Vagina (tissue), 2 donors: ENCODE results near the gene CIROP. TPM values are rescaled to one million over a fixed set of nuclear protein-coding genes. Genes with fewer than 3 reads are reported as not detected.

ENCODE experiments used
- DNase-seq, 2 donors: peaks; one replicate each; pipeline ENCODE4 v3.0.0-alpha.2; 2017; ENCODE audit errors: extremely low spot score in 2 of 2
- H3K27ac ChIP-seq: fragments of 200-600 bp; sonication (generic); one replicate; pipeline ENCODE4 v1.5.1; 2019
- H3K27me3 ChIP-seq: fragments of 200-600 bp; sonication (generic); one replicate; pipeline ENCODE4 v1.5.1; 2019
- H3K36me3 ChIP-seq, 2 donors: fragments of 200-600 bp; sonication (generic); one replicate each; pipeline ENCODE4 v1.5.1; 2017 to 2019
- H3K4me1 ChIP-seq: fragments of 200-600 bp; sonication (generic); one replicate; pipeline ENCODE4 v1.5.1; 2019
- H3K4me3 ChIP-seq, 2 donors: fragments of 200-600 bp; sonication (generic); 1 replicate in 1 of 2; 2 replicates in 1 of 2; pipeline ENCODE4 v1.5.1; 2016 to 2019
- H3K9me3 ChIP-seq: fragments of 200-600 bp; sonication (generic); one replicate; pipeline ENCODE4 v1.5.1; 2019
- CTCF ChIP-seq, 3 experiments: fragments of 450-650 bp in 2 of 3; fragments of 200-600 bp in 1 of 3; sonication (generic) in 1 of 3; IDR thresholded peaks; one replicate each; pipeline ENCODE4 v1.5.1; 2017 to 2019; ENCODE audit warnings: antibody characterized with exemption in 3 of 3, mild to moderate bottlenecking in 2 of 3, moderate library complexity in 2 of 3
- POLR2A ChIP-seq, 2 donors: fragments of 450-650 bp; IDR thresholded peaks; one replicate each; pipeline ENCODE4 v1.6.1; 2017; ENCODE audit warnings: antibody characterized with exemption in 2 of 2, mild to moderate bottlenecking in 2 of 2, moderate library complexity in 2 of 2
- POLR2AphosphoS5 ChIP-seq, 2 donors: sonication (generic); formaldehyde crosslinking; IDR thresholded peaks; one replicate each; pipeline ENCODE4 v1.9.0; 2017; ENCODE audit warnings: antibody characterized with exemption in 2 of 2, mild to moderate bottlenecking in 2 of 2, low read depth in 1 of 2; ENCODE audit not compliant: insufficient read depth in 1 of 2
- intact Hi-C: fragments of 100-400 bp; cut with DNase I; formaldehyde crosslinking; loops from one replicate; pipeline ENCODE4 v1.15.1; 2023
- total RNA-seq: library from RNA; depleted of rRNA; stranded (reverse); fragments of >200 nt; gene quantifications from one replicate; pipeline ENCODE4 v1.2.3, GENCODE V29; 2016

The CIROP gene
- total RNA-seq, 1 donor from 2014 or later = not detected

- intact Hi-C loops = no loop called here
- H3K4me3 ChIP-seq = no peak overlapping the region
- no peak overlapping the region for H3K27ac ChIP-seq
- H3K36me3 ChIP-seq = peaks cover 0 to 23% of the 10 kb centered on the region in 2 donors
- no peaks in the 10 kb centered on the region for H3K9me3 ChIP-seq
- H3K4me1 ChIP-seq = peaks cover 15% of the 10 kb centered on the region
- H3K27me3 ChIP-seq = no peaks in the 10 kb centered on the region
- TF ChIP-seq CTCF (IDR thresholded peaks at IDR 0.05) = no peak
- TF ChIP-seq POLR2A (IDR thresholded peaks at IDR 0.05) = no peak
- no peak for TF ChIP-seq POLR2AphosphoS5 (IDR thresholded peaks at IDR 0.05; ENCODE audit: insufficient read depth in 1 of 2, low read depth in 1 of 2)
- DNase-seq = no peak
These were observed 21.9 kb upstream of the CIROP start for GRCh38 chr14:23126548-23127278.

DNA sequence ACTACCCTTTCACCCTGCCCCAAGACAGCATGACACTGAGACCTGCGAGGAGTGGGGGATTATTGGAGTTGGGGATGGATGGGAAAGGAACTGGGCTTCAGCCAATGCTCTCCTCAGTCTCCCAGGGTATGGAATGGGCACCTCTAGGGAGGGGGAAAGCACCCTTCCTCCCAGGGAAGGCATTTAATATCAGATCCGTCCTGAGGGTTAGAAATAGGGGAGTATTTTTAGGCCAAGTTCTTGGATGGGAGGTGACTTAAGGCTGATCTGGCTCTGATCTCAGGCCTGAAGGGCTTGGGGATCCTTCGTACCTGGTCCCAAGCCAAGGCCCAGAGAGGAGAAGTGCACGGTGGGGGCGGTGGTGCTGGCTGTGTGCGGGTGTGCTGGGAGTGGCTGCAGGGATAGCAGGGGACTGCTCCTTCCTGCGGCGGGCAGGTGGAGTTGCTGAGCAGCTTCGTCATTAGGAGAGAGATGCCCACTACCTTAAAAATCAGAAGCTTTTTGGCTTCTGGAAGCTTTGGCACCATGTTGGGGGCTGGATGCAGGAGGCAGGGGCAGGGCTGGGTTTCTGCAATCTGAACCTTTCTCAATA, 21.2 kb upstream of the CIROP start:
- Histone ChIP-seq H3K4me3 (no peak overlapping the region), H3K36me3 (peaks cover 0 to 23% of the 10 kb centered on the region in 2 donors), H3K27me3 (no peaks in the 10 kb centered on the region), H3K27ac (no peak overlapping the region), H3K4me1 (peaks cover 21% of the 10 kb centered on the region), H3K9me3 (no peaks in the 10 kb centered on the region)
- no peak for DNase-seq
- TF ChIP-seq POLR2AphosphoS5 (IDR thresholded peaks at IDR 0.05; ENCODE audit: insufficient read depth in 1 of 2, low read depth in 1 of 2) (no peak), CTCF (IDR thresholded peaks at IDR 0.05) (no peak), POLR2A (IDR thresholded peaks at IDR 0.05) (no peak)
- intact Hi-C loops = loop anchor here (2.0 kb wide), 1 partner anchor 53 kb away; no protein-coding TSS in a partner anchor

DNA sequence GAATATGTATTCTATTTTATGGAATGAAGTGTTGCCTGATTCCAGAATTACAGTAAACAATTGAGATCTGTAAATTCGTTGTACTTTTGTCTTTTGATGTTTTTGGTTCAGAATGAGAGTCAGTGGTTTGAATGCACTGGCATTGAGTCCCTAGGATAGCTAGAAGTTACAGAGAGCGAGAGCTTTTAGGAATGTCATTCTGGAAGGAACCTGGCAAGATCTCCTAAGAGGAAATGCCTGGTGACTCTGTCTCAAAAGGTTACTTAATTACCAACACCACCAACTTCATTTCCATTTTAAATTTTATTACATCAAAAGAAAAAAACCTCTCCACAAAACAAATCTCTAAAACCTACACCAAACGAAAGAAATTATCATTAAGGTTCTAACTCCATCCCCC, 20.2 kb upstream of the CIROP start:
- Histone ChIP-seq H3K36me3 (peaks cover 0 to 23% of the 10 kb centered on the region in 2 donors), H3K9me3 (no peaks in the 10 kb centered on the region), H3K4me3 (no peak overlapping the region), H3K4me1 (peaks cover 23% of the 10 kb centered on the region), H3K27me3 (no peaks in the 10 kb centered on the region), H3K27ac (no peak overlapping the region)
- DNase-seq = no peak
- intact Hi-C loops = loop anchor here (2.0 kb wide), 1 partner anchor 54 kb away; no protein-coding TSS in a partner anchor
- no peak for TF ChIP-seq POLR2AphosphoS5 (IDR thresholded peaks at IDR 0.05; ENCODE audit: insufficient read depth in 1 of 2, low read depth in 1 of 2)
- TF ChIP-seq CTCF (IDR thresholded peaks at IDR 0.05) = no peak
- no peak for TF ChIP-seq POLR2A (IDR thresholded peaks at IDR 0.05)

GRCh38 chr14:23124337-23124954, 19.7 kb upstream of the CIROP start:
- intact Hi-C loops = loop anchor here (2.0 kb wide), 1 partner anchor 54 kb away; no protein-coding TSS in a partner anchor
- Histone ChIP-seq H3K27ac (no peak overlapping the region), H3K9me3 (no peaks in the 10 kb centered on the region), H3K4me1 (peaks cover 23% of the 10 kb centered on the region), H3K27me3 (no peaks in the 10 kb centered on the region), H3K4me3 (no peak overlapping the region), H3K36me3 (peaks cover 0 to 21% of the 10 kb centered on the region in 2 donors)
- no peak for TF ChIP-seq POLR2AphosphoS5 (IDR thresholded peaks at IDR 0.05; ENCODE audit: insufficient read depth in 1 of 2, low read depth in 1 of 2)
- TF ChIP-seq POLR2A (IDR thresholded peaks at IDR 0.05) = no peak
- TF ChIP-seq CTCF (IDR thresholded peaks at IDR 0.05) = no peak
- no peak for DNase-seq
